A549 (cell line): Measurements from ENCODE around the gene KIZ.

Experiments used
- CTCF ChIP-seq: fragments of >200 bp; sonication (Bioruptor Twin); formaldehyde crosslinking; IDR thresholded peaks from 3 replicates; pipeline ENCODE4 v1.5.1; 2016
- HDAC2 ChIP-seq: fragments of 200-600 bp; sonication (generic); IDR thresholded peaks from 2 replicates; pipeline ENCODE4 v1.6.1; 2016
- POLR2A ChIP-seq: IDR thresholded peaks from 2 replicates; pipeline ENCODE4 v1.6.1; 2012; ENCODE audit warnings: mild to moderate bottlenecking, low read length
- TP53 ChIP-seq: fragments of 250-450 bp; sonication (Bioruptor Pico); IDR thresholded peaks from 2 replicates; pipeline ENCODE4 v1.5.0; 2021; ENCODE audit warnings: mild to moderate bottlenecking, moderate library complexity

- TF ChIP-seq POLR2A, result no peak
- TF ChIP-seq CTCF, result no peak
- TF ChIP-seq HDAC2, result no peak
- TF ChIP-seq TP53, result no peak
Measured at GRCh38 chr20:21109144-21109543, 16.7 kb upstream of the KIZ start.
